ENCODE measurements around the gene GLI1. TPM values are rescaled to one million over a fixed set of nuclear protein-coding genes. Genes with fewer than 3 reads are reported as not detected.
A peak's percentile ranks its signal among the peaks of the same experiment; 100 is the strongest.

Gene GLI1
- total and polyA plus RNA-seq, 2 of the 13 experiments (the other 11 are each of a cell fraction or from before 2014, with no cell fraction given): 0.09 to 0.20 TPM

DNA sequence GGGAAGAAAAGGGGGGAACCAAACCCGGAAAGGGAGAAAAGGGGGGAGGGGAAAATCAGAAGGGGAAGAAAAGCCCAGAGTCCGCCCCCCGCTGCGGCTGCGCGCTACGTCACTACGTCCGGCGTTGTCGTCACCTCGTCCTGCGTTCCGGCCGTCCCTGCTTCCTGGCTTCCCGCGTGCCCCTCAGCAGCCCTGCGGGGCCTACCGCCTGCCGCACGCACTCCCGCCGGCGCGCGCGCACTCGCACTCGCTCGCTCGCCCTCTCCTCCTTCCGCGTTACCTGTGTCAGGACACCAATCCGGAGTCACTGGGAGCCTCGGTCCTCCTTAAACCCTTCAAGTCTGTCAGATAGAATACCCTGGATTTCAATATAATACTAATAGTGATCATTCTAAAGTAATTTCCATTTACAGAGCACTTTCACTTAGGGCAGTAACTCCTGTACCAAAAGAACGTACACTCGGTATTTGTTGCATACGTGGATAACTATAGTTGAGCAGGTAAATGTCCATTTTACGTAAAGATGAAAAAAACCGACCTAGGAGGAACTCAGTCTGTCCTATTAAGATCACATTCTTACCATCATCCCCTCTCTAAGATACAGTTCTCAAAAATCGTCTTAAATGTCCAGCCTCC is 28.5 kb upstream of the GLI1 start, which contains the start of gene R3HDM2 (continued):
- peak; percentile 94; the same call in 1 of the 2 replicates for TF ChIP-seq HES4 (CRISPR knock-in tag; IDR thresholded peaks at IDR 0.05; ENCODE audit: borderline replicate concordance)
- no peak for TF ChIP-seq NFRKB (IDR thresholded peaks at IDR 0.05)
- no peak for TF ChIP-seq HCFC1 (IDR thresholded peaks at IDR 0.05; ENCODE audit: low read depth, low read length)
- TF ChIP-seq, protein P1, sequence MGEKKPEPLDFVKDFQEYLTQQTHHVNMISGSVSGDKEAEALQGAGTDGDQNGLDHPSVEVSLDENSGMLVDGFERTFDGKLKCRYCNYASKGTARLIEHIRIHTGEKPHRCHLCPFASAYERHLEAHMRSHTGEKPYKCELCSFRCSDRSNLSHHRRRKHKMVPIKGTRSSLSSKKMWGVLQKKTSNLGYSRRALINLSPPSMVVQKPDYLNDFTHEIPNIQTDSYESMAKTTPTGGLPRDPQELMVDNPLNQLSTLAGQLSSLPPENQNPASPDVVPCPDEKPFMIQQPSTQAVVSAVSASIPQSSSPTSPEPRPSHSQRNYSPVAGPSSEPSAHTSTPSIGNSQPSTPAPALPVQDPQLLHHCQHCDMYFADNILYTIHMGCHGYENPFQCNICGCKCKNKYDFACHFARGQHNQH (CRISPR knock-in tag; IDR thresholded peaks at IDR 0.05): peak; percentile 68; the same call in 1 of the 2 replicates
- peak; percentile 71; the same call in 1 of the 2 replicates for TF ChIP-seq POGZ (CRISPR knock-in tag; IDR thresholded peaks at IDR 0.05)
- TF ChIP-seq, protein P2, sequence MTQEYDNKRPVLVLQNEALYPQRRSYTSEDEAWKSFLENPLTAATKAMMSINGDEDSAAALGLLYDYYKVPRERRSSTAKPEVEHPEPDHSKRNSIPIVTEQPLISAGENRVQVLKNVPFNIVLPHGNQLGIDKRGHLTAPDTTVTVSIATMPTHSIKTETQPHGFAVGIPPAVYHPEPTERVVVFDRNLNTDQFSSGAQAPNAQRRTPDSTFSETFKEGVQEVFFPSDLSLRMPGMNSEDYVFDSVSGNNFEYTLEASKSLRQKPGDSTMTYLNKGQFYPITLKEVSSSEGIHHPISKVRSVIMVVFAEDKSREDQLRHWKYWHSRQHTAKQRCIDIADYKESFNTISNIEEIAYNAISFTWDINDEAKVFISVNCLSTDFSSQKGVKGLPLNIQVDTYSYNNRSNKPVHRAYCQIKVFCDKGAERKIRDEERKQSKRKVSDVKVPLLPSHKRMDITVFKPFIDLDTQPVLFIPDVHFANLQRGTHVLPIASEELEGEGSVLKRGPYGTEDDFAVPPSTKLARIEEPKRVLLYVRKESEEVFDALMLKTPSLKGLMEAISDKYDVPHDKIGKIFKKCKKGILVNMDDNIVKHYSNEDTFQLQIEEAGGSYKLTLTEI (CRISPR knock-in tag; conservative IDR thresholded peaks at IDR 0.05): no peak
- peak; percentile 100 for TF ChIP-seq HNRNPK (IDR thresholded peaks at IDR 0.05; ENCODE audit: low read depth, low read length, poor library complexity, severe bottlenecking)
- peak; percentile 88 for TF ChIP-seq PHF20 (CRISPR knock-in tag; IDR thresholded peaks at IDR 0.05)
- TF ChIP-seq SSRP1 (CRISPR knock-in tag; IDR thresholded peaks at IDR 0.05): peak; percentile 38; the same call in 1 of the 2 replicates
- TF ChIP-seq PAWR (CRISPR knock-in tag; IDR thresholded peaks at IDR 0.05; ENCODE audit: borderline replicate concordance): no peak
- no peak for TF ChIP-seq ARID2 (CRISPR knock-in tag; IDR thresholded peaks at IDR 0.05; ENCODE audit: borderline replicate concordance)
- TF ChIP-seq, protein P3, sequence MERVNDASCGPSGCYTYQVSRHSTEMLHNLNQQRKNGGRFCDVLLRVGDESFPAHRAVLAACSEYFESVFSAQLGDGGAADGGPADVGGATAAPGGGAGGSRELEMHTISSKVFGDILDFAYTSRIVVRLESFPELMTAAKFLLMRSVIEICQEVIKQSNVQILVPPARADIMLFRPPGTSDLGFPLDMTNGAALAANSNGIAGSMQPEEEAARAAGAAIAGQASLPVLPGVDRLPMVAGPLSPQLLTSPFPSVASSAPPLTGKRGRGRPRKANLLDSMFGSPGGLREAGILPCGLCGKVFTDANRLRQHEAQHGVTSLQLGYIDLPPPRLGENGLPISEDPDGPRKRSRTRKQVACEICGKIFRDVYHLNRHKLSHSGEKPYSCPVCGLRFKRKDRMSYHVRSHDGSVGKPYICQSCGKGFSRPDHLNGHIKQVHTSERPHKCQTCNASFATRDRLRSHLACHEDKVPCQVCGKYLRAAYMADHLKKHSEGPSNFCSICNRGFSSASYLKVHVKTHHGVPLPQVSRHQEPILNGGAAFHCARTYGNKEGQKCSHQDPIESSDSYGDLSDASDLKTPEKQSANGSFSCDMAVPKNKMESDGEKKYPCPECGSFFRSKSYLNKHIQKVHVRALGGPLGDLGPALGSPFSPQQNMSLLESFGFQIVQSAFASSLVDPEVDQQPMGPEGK (CRISPR knock-in tag; IDR thresholded peaks at IDR 0.05): peak; percentile 82; the same call in 1 of the 2 replicates
- TF ChIP-seq, protein P4, sequence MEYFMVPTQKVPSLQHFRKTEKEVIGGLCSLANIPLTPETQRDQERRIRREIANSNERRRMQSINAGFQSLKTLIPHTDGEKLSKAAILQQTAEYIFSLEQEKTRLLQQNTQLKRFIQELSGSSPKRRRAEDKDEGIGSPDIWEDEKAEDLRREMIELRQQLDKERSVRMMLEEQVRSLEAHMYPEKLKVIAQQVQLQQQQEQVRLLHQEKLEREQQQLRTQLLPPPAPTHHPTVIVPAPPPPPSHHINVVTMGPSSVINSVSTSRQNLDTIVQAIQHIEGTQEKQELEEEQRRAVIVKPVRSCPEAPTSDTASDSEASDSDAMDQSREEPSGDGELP (IDR thresholded peaks at IDR 0.05; ENCODE audit: borderline replicate concordance, low read depth): no peak
- TF ChIP-seq SMAD9 (CRISPR knock-in tag; IDR thresholded peaks at IDR 0.05): no peak
- peak; percentile 89; the same call in 1 of the 2 replicates for TF ChIP-seq NRL (CRISPR knock-in tag; IDR thresholded peaks at IDR 0.05; ENCODE audit: borderline replicate concordance)
- TF ChIP-seq, protein P5, sequence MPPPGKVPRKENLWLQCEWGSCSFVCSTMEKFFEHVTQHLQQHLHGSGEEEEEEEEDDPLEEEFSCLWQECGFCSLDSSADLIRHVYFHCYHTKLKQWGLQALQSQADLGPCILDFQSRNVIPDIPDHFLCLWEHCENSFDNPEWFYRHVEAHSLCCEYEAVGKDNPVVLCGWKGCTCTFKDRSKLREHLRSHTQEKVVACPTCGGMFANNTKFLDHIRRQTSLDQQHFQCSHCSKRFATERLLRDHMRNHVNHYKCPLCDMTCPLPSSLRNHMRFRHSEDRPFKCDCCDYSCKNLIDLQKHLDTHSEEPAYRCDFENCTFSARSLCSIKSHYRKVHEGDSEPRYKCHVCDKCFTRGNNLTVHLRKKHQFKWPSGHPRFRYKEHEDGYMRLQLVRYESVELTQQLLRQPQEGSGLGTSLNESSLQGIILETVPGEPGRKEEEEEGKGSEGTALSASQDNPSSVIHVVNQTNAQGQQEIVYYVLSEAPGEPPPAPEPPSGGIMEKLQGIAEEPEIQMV (CRISPR knock-in tag; IDR thresholded peaks at IDR 0.05; ENCODE audit: low read depth): no peak
- peak; percentile 97 for TF ChIP-seq SPEN (CRISPR knock-in tag; IDR thresholded peaks at IDR 0.05; ENCODE audit: low read depth)
- TF ChIP-seq SRY (CRISPR knock-in tag; IDR thresholded peaks at IDR 0.05): peak; percentile 85; the same call in 1 of the 2 replicates
- TF ChIP-seq, protein P6, sequence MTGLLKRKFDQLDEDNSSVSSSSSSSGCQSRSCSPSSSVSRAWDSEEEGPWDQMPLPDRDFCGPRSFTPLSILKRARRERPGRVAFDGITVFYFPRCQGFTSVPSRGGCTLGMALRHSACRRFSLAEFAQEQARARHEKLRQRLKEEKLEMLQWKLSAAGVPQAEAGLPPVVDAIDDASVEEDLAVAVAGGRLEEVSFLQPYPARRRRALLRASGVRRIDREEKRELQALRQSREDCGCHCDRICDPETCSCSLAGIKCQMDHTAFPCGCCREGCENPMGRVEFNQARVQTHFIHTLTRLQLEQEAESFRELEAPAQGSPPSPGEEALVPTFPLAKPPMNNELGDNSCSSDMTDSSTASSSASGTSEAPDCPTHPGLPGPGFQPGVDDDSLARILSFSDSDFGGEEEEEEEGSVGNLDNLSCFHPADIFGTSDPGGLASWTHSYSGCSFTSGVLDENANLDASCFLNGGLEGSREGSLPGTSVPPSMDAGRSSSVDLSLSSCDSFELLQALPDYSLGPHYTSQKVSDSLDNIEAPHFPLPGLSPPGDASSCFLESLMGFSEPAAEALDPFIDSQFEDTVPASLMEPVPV (CRISPR knock-in tag; IDR thresholded peaks at IDR 0.05): 0 out of 2 replicates have a peak, but pooled peaks have one; percentile 64
- TF ChIP-seq ZNF235 (CRISPR knock-in tag; IDR thresholded peaks at IDR 0.05; ENCODE audit: borderline replicate concordance): no peak

All from HepG2 (cell line).